Measurements from ENCODE around the gene TCIRG1.

TCIRG1 gene

GRCh38 chr11:68017980-68018729 is 20.7 kb upstream of the TCIRG1 start:
- no peak for DNase-seq

GRCh38 chr11:68018730-68019190 is 20.1 kb upstream of the TCIRG1 start:
- DNase-seq: no peak

GRCh38 chr11:68019486-68019885 is 19.3 kb upstream of the TCIRG1 start:
- DNase-seq: no peak

- DNase-seq: no peak
These were observed 18.2 kb upstream of the TCIRG1 start for GRCh38 chr11:68020575-68020974.

GRCh38 chr11:68021167-68021787 is 17.5 kb upstream of the TCIRG1 start:
- DNase-seq: no peak

- DNase-seq: no peak
These were observed 16.3 kb upstream of the TCIRG1 start for GRCh38 chr11:68022531-68022930.

GRCh38 chr11:68024508-68024907 is 14.3 kb upstream of the TCIRG1 start:
- no peak for DNase-seq

GRCh38 chr11:68025047-68025446 is 13.8 kb upstream of the TCIRG1 start:
- no peak for DNase-seq

GRCh38 chr11:68026391-68027105 is 12.3 kb upstream of the TCIRG1 start:
- DNase-seq: peak; percentile 29

GRCh38 chr11:68027667-68028066 is 11.2 kb upstream of the TCIRG1 start:
- no peak for DNase-seq

- DNase-seq: no peak
These were observed 9.9 kb upstream of the TCIRG1 start for GRCh38 chr11:68028802-68029545.

GRCh38 chr11:68030318-68031143 is 8.3 kb upstream of the TCIRG1 start, which contains the start of gene NDUFS8:
NDUFS8 (plus strand) TSS chr11:68030681; CDS start chr11:68032152, 1,471 bp downstream.
- DNase-seq: peak; percentile 100

GRCh38 chr11:68031144-68031464 is 7.7 kb upstream of the TCIRG1 start:
- DNase-seq: no peak

GRCh38 chr11:68032003-68032402 is 6.8 kb upstream of the TCIRG1 start:
- no peak for DNase-seq

GRCh38 chr11:68032997-68033707 is 5.7 kb upstream of the TCIRG1 start:
- no peak for DNase-seq

GRCh38 chr11:68033708-68034045 is 5.1 kb upstream of the TCIRG1 start:
- DNase-seq: no peak

- no peak for DNase-seq
These were observed 3.5 kb upstream of the TCIRG1 start for GRCh38 chr11:68035266-68035876.

GRCh38 chr11:68036141-68036716 is 2.6 kb upstream of the TCIRG1 start:
- DNase-seq: no peak

GRCh38 chr11:68036717-68037239 is 2.0 kb upstream of the TCIRG1 start:
- DNase-seq: no peak

- no peak for DNase-seq
These were observed 1.2 kb upstream of the TCIRG1 start for GRCh38 chr11:68037411-68038225.

Data from NCI-H1105 treated with DMSO at 0.1 percent for 48 hours (cell line).